Body of pancreas (tissue), 4 donors: ENCODE measurements around the gene ILDR2. TPM values are rescaled to one million over a fixed set of nuclear protein-coding genes. Genes with fewer than 3 reads are reported as not detected.

Experiments
- ATAC-seq: fragments of 150-250 bp; one replicate; pipeline ENCODE4 v1.9.1; 2016
- DNase-seq, 4 donors: peaks; one replicate each; pipeline ENCODE4 v3.0.0-alpha.2; 2019
- H3K27ac ChIP-seq, 4 donors: fragments of 200-600 bp; sonication (generic); 1 replicate in 3 of 4; 2 replicates in 1 of 4; pipeline versions ENCODE4 v1.5.1 to v1.6.1; 2016 to 2019; ENCODE audit warnings: mild to moderate bottlenecking in 1 of 4, mixed read lengths in 1 of 4, moderate library complexity in 1 of 4
- H3K27me3 ChIP-seq, 2 donors: fragments of 200-600 bp; sonication (generic); one replicate each; pipeline ENCODE4 v1.6.0; 2016; ENCODE audit warnings: mild to moderate bottlenecking in 1 of 2
- H3K36me3 ChIP-seq, 2 donors: fragments of 200-600 bp; sonication (generic); replicated peaks in 1 of 2; 2 replicates each; pipeline ENCODE4 v1.5.1; 2016; ENCODE audit warnings: low read depth in 2 of 2; ENCODE audit not compliant: insufficient read depth in 1 of 2
- H3K4me1 ChIP-seq: fragments of 200-600 bp; sonication (generic); one replicate; pipeline ENCODE4 v1.6.0; 2016
- H3K4me3 ChIP-seq, 2 donors: fragments of 200-600 bp; sonication (generic); 1 replicate in 1 of 2; 2 replicates in 1 of 2; pipeline ENCODE4 v1.5.1; 2016 to 2019
- H3K9me3 ChIP-seq, 3 donors: fragments of 200-600 bp; sonication (generic); 1 replicate in 2 of 3; 2 replicates in 1 of 3; pipeline ENCODE4 v1.5.1; 2016
- CTCF ChIP-seq, 7 experiments: fragments of 450-650 bp in 4 of 7; fragments of 200-600 bp in 3 of 7; sonication (generic) in 3 of 7; IDR thresholded peaks; one replicate each; pipeline ENCODE4 v1.5.1; 2016 to 2019; ENCODE audit warnings: antibody characterized with exemption in 7 of 7
- POLR2A ChIP-seq, 3 donors: fragments of 450-650 bp; IDR thresholded peaks; one replicate each; pipeline ENCODE4 v1.6.1; 2016; ENCODE audit warnings: antibody characterized with exemption in 3 of 3, mild to moderate bottlenecking in 2 of 3
- WGBS, 2 donors: methylation state at CpG; one replicate each; pipeline ENCODE4 v1.1.5; 2017; 5-methylcytosine and 5-hydroxymethylcytosine counted together
- intact Hi-C: fragments of 100-400 bp; cut with DNase I; formaldehyde crosslinking; loops from one replicate; pipeline ENCODE4 v1.15.1; 2023
- total RNA-seq, 2 donors: library from RNA; depleted of rRNA; stranded (reverse); fragments of >200 nt; gene quantifications; one replicate each; pipeline ENCODE4 v1.1.0, GENCODE V29; 2016

The ILDR2 gene
- total RNA-seq, 2 donors from 2014 or later: 0.52 to 0.66 TPM

GRCh38 chr1:166914111-166914510 lies 61.2 kb downstream of the ILDR2 start:
- H3K27ac ChIP-seq: no peak overlapping the region
- 60% methylated on average over 3 of the region's 3 CpGs for WGBS, 2 donors
- no peak for ATAC-seq
- no peaks in the 10 kb centered on the region for H3K9me3 ChIP-seq
- no peaks in the 10 kb centered on the region for H3K36me3 ChIP-seq
- no peak for DNase-seq
- TF ChIP-seq CTCF (IDR thresholded peaks at IDR 0.05) (no peak), POLR2A (IDR thresholded peaks at IDR 0.05) (no peak)
- no peaks in the 10 kb centered on the region for H3K4me1 ChIP-seq
- no peak overlapping the region for H3K4me3 ChIP-seq
- H3K27me3 ChIP-seq: no peaks in the 10 kb centered on the region
- intact Hi-C loops: no loop called here

GRCh38 chr1:166911624-166912023 lies 63.7 kb downstream of the ILDR2 start:
- ATAC-seq: no peak
- Histone ChIP-seq H3K27me3 (no peaks in the 10 kb centered on the region), H3K4me1 (no peaks in the 10 kb centered on the region), H3K27ac (no peak overlapping the region), H3K36me3 (no peaks in the 10 kb centered on the region), H3K9me3 (no peaks in the 10 kb centered on the region), H3K4me3 (no peak overlapping the region)
- TF ChIP-seq CTCF (IDR thresholded peaks at IDR 0.05): no peak
- TF ChIP-seq POLR2A (IDR thresholded peaks at IDR 0.05): no peak
- intact Hi-C loops: no loop called here
- DNase-seq: no peak
- 77 to 88% methylated on average over 1 of the region's 1 CpG for WGBS, 2 donors

DNA sequence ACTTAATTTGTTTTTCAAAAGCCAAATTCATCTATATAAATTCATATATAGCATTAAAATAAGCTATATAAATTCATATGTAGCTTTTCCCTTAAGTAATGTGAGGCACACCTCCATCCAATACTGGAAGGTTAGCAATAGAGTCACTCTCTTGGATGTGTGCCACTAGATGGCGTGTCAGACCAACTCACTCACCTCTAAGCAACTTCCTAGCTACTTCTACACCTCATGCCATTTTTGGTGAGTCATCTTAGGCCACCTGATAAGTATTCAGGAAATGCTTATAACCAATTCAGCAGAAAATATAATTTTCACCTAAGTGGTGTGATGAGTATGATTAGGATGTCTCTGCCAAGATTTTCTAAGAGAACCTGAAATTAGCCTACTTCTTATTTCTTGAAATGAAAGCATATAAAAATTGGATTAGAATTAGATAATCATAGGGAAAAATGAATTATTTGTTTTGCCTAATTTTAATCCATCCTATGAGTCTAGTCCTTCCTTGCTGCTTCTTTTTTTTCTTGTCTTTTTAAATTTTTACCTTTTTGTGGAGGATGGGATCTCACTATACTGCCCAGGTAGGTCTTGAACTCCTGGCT lies 64.8 kb downstream of the ILDR2 start:
- peak; percentile 100 for ATAC-seq
- H3K9me3 ChIP-seq: no peaks in the 10 kb centered on the region
- WGBS, 2 donors: 0% methylated on average over 1 of the region's 1 CpG
- no peak overlapping the region for H3K27ac ChIP-seq
- H3K36me3 ChIP-seq: no peaks in the 10 kb centered on the region
- intact Hi-C loops: no loop called here
- no peak overlapping the region for H3K4me3 ChIP-seq
- peak; percentile 87 to 92 (median 88) for DNase-seq
- no peaks in the 10 kb centered on the region for H3K4me1 ChIP-seq
- no peaks in the 10 kb centered on the region for H3K27me3 ChIP-seq
- TF ChIP-seq POLR2A (IDR thresholded peaks at IDR 0.05): no peak
- peak; percentile 41 to 93 (median 82) for TF ChIP-seq CTCF (IDR thresholded peaks at IDR 0.05)

GRCh38 chr1:166908942-166909341 lies 66.4 kb downstream of the ILDR2 start:
- H3K27me3 ChIP-seq: no peaks in the 10 kb centered on the region
- ATAC-seq (no peak), DNase-seq (no peak)
- H3K9me3 ChIP-seq: no peaks in the 10 kb centered on the region
- intact Hi-C loops: loop anchor here (5.0 kb wide), 1 partner anchor 148 kb away; no protein-coding TSS in a partner anchor
- TF ChIP-seq POLR2A (IDR thresholded peaks at IDR 0.05) (no peak), CTCF (IDR thresholded peaks at IDR 0.05) (no peak)
- H3K4me1 ChIP-seq: no peaks in the 10 kb centered on the region
- no peaks in the 10 kb centered on the region for H3K36me3 ChIP-seq
- WGBS, 2 donors: 61 to 77% methylated on average over 1 of the region's 1 CpG
- no peak overlapping the region for H3K4me3 ChIP-seq
- no peak overlapping the region for H3K27ac ChIP-seq

GRCh38 chr1:166907763-166908162 lies 67.6 kb downstream of the ILDR2 start:
- 63 to 72% methylated on average over 3 of the region's 3 CpGs for WGBS, 2 donors
- no peaks in the 10 kb centered on the region for H3K4me1 ChIP-seq
- no peak for ATAC-seq
- intact Hi-C loops: loop anchor here (5.0 kb wide), 1 partner anchor 150 kb away; no protein-coding TSS in a partner anchor
- no peak overlapping the region for H3K4me3 ChIP-seq
- H3K36me3 ChIP-seq: no peaks in the 10 kb centered on the region
- no peaks in the 10 kb centered on the region for H3K27me3 ChIP-seq
- TF ChIP-seq CTCF (IDR thresholded peaks at IDR 0.05) (no peak), POLR2A (IDR thresholded peaks at IDR 0.05) (no peak)
- H3K9me3 ChIP-seq: no peaks in the 10 kb centered on the region
- H3K27ac ChIP-seq: no peak overlapping the region
- no peak for DNase-seq
